Activated CD4-positive, alpha-beta T cell treated with anti-CD3 and anti-CD28 coated beads, Interleukin-2, amount 50 U/mL, for 48 hours (primary cell): ENCODE measurements around the gene AQP6.

Experiments used
- DNase-seq, 2 experiments: peaks; one replicate each; pipeline ENCODE4 v3.0.0-alpha.2; 2020

The AQP6 gene

DNA sequence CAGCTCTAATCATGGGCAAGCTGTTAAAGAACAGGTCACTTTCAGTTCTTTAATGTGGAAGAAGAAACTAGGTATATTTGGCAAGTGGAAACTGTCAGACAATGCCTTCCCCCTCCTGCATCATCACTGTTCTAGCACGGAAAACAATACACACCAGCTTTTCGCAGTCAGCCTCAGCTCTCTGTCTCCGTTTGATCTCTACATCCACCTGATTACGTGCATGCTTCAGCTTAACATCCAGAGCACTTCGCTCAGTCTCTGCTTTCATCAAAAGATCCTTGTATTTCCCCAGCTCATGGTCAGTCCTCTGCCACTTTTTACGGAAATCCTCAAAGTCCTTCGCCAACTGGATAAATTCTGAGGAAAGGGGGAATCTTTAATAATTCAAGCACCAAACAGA is 33.5 kb downstream of the AQP6 start:
- no peak for DNase-seq

DNA sequence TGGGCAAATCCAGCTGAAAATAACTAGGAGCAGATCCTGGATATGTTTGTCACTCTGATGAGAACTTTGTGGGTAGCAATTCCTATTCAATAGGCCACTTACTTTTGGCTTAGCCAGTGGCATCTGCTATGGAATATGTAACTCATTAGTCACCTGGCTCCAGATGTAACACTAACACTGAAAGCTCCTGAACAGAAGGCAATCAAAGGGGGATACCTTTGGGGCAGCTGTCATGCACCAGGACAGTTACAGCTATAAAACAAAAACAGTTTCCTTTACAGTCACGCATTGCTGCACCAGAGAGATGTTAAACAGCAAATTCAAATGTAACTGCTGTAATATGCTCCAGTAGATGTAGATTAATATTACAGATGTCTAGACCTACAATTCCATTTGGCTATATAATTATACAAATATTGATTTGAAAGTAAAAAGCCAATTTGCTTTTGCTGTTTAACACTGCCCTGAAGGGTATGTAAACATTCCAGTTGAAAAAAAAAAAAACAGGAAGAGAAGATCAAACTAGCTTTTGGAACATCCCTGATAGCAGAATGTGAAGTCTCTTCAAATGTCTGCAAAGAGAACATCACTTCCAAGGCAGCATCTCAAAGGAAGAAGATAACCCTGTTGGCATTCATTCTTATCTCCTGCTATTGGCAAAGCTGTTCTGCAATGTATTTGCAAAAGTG is 34.2 kb downstream of the AQP6 start:
- no peak for DNase-seq

GRCh38 chr12:50013361-50014147 is 40.8 kb downstream of the AQP6 start:
- no peak for DNase-seq

GRCh38 chr12:50014342-50014741 is 41.6 kb downstream of the AQP6 start:
- DNase-seq: no peak

DNA sequence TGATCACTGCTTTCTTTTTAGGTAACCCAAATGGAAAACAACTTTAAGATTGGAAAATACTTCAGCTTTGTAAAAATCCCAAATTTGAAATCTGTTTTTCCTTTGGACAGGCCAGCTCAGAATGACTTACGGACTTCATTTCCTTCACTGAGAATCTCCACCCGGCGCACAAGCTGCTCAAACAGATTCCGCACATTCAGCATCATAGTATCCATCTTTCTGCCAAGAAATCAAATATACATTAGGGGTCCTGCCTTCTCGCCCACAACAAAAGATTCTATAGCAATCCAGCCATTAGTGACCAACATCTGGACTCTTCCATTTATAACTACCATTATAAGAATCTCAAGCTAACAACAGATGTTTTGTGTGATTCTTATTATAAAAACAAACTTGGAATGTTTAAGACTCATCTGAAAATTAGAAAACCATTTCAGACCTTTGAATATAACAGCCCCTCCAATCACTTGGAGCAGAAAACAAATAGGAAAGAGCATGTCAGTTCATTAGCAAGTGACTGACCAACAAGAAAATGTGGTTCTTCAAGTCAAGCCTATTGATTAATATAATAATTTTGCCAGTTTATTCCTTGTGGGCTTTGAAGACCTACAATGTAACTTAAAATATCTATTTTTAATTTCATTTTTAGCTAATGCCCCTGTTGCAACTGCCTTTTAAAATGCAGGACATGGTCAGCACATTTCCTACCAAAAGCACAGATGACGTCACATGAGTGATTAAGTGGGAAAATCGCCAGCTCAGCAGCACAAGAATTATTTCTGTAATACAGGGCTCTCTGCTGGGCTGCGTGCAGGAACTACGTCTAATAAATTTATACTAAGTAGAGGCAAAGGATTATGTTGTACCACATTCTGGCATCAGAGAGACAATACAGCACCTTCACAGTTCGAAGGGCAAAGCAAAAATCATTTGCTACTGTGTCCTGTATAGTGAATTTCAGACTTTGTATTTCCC is 44.0 kb downstream of the AQP6 start:
- no peak for DNase-seq

DNA sequence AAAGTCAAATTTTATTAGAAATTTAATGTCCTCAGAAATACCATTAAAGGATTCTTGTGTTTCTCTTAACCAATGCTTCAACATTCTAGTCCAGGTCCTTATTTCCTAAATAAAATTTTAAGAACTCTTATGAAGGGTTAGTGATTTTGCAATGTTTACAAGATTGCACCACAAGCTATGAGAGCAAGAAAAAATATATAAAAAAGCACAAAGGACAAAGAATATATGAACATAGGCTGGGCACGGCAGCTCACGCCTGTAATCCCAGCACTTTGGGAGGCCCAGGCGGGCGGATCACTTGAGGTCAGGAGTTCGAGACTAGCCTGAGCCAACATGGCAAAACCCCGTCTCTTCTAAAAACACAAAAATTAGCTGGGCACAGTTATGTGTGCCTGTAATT is 44.9 kb downstream of the AQP6 start:
- no peak for DNase-seq

DNA sequence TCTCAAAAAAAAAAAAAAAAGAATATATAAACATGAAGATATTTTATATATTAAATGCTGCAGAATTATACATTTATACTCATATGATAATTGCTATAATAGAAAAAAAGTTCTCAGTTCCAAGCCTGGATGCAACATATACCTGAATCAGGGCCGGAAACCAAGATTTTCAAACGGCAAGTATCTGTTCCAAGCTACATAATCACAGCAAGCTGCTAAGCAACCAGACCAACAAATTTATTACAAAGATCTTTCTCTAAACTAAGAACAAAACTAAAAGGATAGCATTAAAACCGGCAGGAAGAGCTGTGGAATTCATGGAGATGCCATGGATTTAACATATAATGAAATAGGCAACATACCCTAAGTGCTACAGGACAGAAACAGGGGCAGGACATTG is 45.4 kb downstream of the AQP6 start:
- no peak for DNase-seq

- no peak for DNase-seq
Measured at GRCh38 chr12:50018968-50019367, 46.2 kb downstream of the AQP6 start.

DNA sequence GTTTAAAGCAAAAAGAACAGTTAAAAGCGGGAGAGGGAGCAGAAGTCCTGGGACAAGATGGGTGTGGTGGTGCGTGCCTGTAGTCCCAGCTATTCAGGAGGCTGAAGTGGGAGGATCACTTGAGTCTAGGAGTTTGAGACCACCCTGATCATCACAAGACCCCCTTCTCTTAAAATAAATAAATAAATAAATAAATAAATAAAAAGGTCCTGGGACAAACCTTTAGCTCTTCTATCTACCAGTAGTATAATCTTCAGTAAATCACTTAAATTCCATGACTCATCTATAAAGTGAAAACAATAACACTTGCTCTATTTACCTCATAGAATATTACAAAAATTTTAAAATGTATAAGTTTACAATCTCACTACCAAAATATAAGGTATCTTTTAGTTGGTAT is 46.8 kb downstream of the AQP6 start:
- DNase-seq: no peak

DNA sequence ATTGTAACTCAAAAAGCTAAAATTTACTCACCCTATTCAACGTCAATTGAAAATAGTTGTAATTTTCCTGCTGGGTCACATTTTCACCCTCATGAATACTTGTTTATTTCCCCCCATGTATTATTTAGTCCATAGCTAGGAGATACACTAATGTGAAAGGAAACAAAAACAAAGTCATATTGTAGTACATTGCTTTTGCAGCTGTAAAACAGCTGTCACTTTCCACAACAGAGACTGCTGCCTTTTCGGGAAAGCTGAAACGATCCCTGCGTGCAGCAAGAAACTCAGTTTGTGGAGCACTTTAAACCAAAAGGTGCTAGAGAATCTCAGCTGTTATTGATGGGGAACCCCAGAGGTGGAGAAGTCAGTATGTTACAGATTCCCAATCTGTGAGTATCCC is 48.3 kb downstream of the AQP6 start:
- DNase-seq: no peak

DNA sequence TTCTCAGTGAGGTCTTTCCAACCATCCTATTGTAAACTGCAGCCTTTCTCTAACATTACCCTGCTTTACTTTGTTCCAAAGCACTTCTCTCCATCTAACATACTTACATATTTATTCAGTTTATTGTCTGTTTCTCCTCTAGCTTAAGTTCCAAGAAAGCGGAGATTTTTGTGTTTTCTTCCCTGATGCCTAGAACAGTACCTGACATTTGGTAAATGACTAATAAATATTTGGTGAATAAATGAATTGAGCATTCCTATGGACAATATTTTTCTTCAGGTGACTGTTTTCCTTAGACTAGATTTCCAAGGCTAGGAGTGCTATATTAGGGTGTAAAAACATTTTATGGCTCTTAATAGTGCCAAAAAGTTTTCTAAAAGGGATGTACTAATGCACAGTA is 50.2 kb downstream of the AQP6 start:
- DNase-seq: no peak

DNA sequence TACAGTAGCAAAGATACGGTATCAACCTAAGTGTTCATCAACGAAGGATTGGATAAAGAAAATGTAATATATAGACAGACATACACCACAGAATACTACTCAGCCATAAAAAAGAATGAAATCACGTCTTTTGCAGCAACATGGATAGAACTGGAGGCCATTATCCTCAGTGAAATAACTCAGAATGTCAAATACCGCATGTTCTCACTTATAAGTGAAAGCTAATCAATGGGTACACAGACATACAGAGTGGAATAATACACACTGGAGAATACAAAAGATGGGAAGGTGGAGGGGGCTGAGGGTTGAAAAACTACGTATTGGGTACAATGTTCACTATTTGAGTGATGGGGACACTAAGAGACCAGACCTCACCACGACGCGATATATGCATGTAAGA is 51.5 kb downstream of the AQP6 start:
- DNase-seq: no peak

DNA sequence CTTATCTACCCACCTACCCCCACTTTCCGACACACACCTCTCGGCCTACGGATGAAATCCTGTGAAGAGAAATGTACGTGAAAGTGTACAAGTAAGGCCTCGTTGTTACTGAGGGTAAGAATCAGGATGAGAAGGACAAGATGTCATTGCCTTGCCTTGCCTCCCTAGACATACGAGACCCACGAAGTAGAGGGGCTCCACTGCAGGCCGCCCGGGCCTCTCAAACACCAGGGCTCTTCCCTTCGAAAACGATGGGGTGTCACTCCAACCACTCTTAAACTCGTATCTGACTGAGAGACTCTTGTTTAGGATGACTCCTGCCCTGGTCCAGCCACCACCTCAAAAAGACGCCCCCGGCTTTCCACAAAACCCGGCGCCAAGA is 52.0 kb downstream of the AQP6 start:
- DNase-seq: no peak

GRCh38 chr12:50025187-50026059 is 52.7 kb downstream of the AQP6 start, which contains the start of gene RACGAP1:
Gene RACGAP1 (minus strand): TSS chr12:50025494. CDS start chr12:50016715, 8,779 bp downstream.
- DNase-seq: peak; percentile 92 to 96

DNA sequence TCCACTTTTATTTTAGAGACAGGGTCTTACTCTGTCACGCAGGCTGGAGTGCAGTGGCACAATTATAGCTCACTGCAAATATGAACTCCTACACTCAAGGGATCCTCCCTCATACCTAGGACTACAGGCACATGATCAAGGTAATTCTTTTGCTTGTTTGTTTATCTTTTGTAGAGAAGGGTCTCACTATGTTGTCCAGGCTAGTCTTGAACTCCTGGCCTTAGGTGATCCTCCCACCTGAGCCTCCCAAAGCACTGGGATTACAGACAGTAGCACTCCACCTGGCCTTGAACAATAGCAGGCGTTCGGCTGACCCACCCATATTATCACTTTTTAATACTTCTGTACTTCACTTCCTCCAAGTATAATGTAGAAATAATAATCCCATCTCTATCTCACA is 53.9 kb downstream of the AQP6 start:
- no peak for DNase-seq
